ENCODE data around the gene ZNF814. TPM values are rescaled to one million over a fixed set of nuclear protein-coding genes. Genes with fewer than 3 reads are reported as not detected.
"Not testable (repeated sequence)": the region's sequence is repeated elsewhere in the genome, so short reads cannot be mapped to it uniquely, and the experiment has no call there.

Gene ZNF814
- total RNA-seq, 1 donor from 2014 or later = 6.8 TPM

GRCh38 chr19:57841122-57841763 lies 47.6 kb downstream of the ZNF814 start:
- DNase-seq (ENCODE audit: low read depth) (no peak), FAIRE-seq (no peak)
- Histone ChIP-seq H3K36me3 (ENCODE audit: control insufficient read depth, insufficient read depth, low read length) (peaks cover 12% of the 10 kb centered on the region), H3K4me3 (ENCODE audit: low read depth, low read length) (no peak overlapping the region), H3K27me3 (ENCODE audit: control insufficient read depth, insufficient read depth, low read length) (no peaks in the 10 kb centered on the region)
- TF ChIP-seq CTCF (IDR thresholded peaks at IDR 0.05; ENCODE audit: insufficient read depth, low read length, severe bottlenecking) = no peak

- H3K36me3 ChIP-seq (ENCODE audit: control insufficient read depth, insufficient read depth, low read length) = not testable (repeated sequence)
These were observed 50.1 kb downstream of the ZNF814 start for GRCh38 chr19:57838622-57839191.

GRCh38 chr19:57836991-57837390 lies 51.8 kb downstream of the ZNF814 start:
- H3K4me3 ChIP-seq (ENCODE audit: low read depth, low read length); FAIRE-seq; H3K36me3 ChIP-seq (ENCODE audit: control insufficient read depth, insufficient read depth, low read length); DNase-seq (ENCODE audit: low read depth); H3K27me3 ChIP-seq (ENCODE audit: control insufficient read depth, insufficient read depth, low read length): not testable (repeated sequence)

More at GRCh38 chr19:57838622-57839191, 50.1 kb downstream of the ZNF814 start:
- peak; percentile 28 for FAIRE-seq
- H3K4me3 ChIP-seq (ENCODE audit: low read depth, low read length); DNase-seq (ENCODE audit: low read depth); H3K27me3 ChIP-seq (ENCODE audit: control insufficient read depth, insufficient read depth, low read length): not testable (repeated sequence)

GRCh38 chr19:57830071-57830602 lies 58.7 kb downstream of the ZNF814 start, which contains the start of gene ZNF587B:
Gene ZNF587B (plus strand): TSS chr19:57830299. CDS start chr19:57830529, 230 bp downstream.
- peak; percentile 78 for DNase-seq (ENCODE audit: low read depth)
- peak; percentile 67 for TF ChIP-seq CTCF (IDR thresholded peaks at IDR 0.05; ENCODE audit: insufficient read depth, low read length, severe bottlenecking)
- Histone ChIP-seq H3K27me3 (ENCODE audit: control insufficient read depth, insufficient read depth, low read length) (no peaks in the 10 kb centered on the region), H3K36me3 (ENCODE audit: control insufficient read depth, insufficient read depth, low read length) (no peaks in the 10 kb centered on the region), H3K4me3 (ENCODE audit: low read depth, low read length) (peak within 1 kb of the TSS; percentile 59)
- FAIRE-seq = no peak

GRCh38 chr19:57829316-57829715 lies 59.5 kb downstream of the ZNF814 start:
- no peak for FAIRE-seq

GRCh38 chr19:57825511-57825910 lies 63.3 kb downstream of the ZNF814 start:
- Histone ChIP-seq H3K27me3 (ENCODE audit: control insufficient read depth, insufficient read depth, low read length) (no peaks in the 10 kb centered on the region), H3K36me3 (ENCODE audit: control insufficient read depth, insufficient read depth, low read length) (no peaks in the 10 kb centered on the region), H3K4me3 (ENCODE audit: low read depth, low read length) (no peak overlapping the region)
- FAIRE-seq = no peak
- no peak for DNase-seq (ENCODE audit: low read depth)
- no peak for TF ChIP-seq CTCF (IDR thresholded peaks at IDR 0.05; ENCODE audit: insufficient read depth, low read length, severe bottlenecking)

More at GRCh38 chr19:57829316-57829715, 59.5 kb downstream of the ZNF814 start:
- Histone ChIP-seq H3K27me3 (ENCODE audit: control insufficient read depth, insufficient read depth, low read length) (no peaks in the 10 kb centered on the region), H3K4me3 (ENCODE audit: low read depth, low read length) (no peak overlapping the region), H3K36me3 (ENCODE audit: control insufficient read depth, insufficient read depth, low read length) (no peaks in the 10 kb centered on the region)
- no peak for DNase-seq (ENCODE audit: low read depth)
- no peak for TF ChIP-seq CTCF (IDR thresholded peaks at IDR 0.05; ENCODE audit: insufficient read depth, low read length, severe bottlenecking)

GRCh38 chr19:57823608-57824007 lies 65.2 kb downstream of the ZNF814 start:
- not testable (repeated sequence) for DNase-seq (ENCODE audit: low read depth); H3K36me3 ChIP-seq (ENCODE audit: control insufficient read depth, insufficient read depth, low read length); FAIRE-seq; H3K27me3 ChIP-seq (ENCODE audit: control insufficient read depth, insufficient read depth, low read length); H3K4me3 ChIP-seq (ENCODE audit: low read depth, low read length)

GRCh38 chr19:57823155-57823554 lies 65.7 kb downstream of the ZNF814 start:
- FAIRE-seq; DNase-seq (ENCODE audit: low read depth); H3K4me3 ChIP-seq (ENCODE audit: low read depth, low read length); H3K27me3 ChIP-seq (ENCODE audit: control insufficient read depth, insufficient read depth, low read length); H3K36me3 ChIP-seq (ENCODE audit: control insufficient read depth, insufficient read depth, low read length): not testable (repeated sequence)

- H3K27me3 ChIP-seq (ENCODE audit: control insufficient read depth, insufficient read depth, low read length); DNase-seq (ENCODE audit: low read depth); H3K4me3 ChIP-seq (ENCODE audit: low read depth, low read length); FAIRE-seq; H3K36me3 ChIP-seq (ENCODE audit: control insufficient read depth, insufficient read depth, low read length): not testable (repeated sequence)
These were observed 67.3 kb downstream of the ZNF814 start for GRCh38 chr19:57821501-57821900.

- not testable (repeated sequence) for DNase-seq (ENCODE audit: low read depth); FAIRE-seq; H3K36me3 ChIP-seq (ENCODE audit: control insufficient read depth, insufficient read depth, low read length); H3K4me3 ChIP-seq (ENCODE audit: low read depth, low read length); H3K27me3 ChIP-seq (ENCODE audit: control insufficient read depth, insufficient read depth, low read length)
These were observed 67.7 kb downstream of the ZNF814 start for GRCh38 chr19:57821095-57821494.

Measured in bronchial epithelial cell (primary cell).